ENCODE measurements around the gene GLT6D1.
"Not testable (repeated sequence)": the region's sequence is repeated elsewhere in the genome, so short reads cannot be mapped to it uniquely, and the experiment has no call there.

Gene GLT6D1, protein sequence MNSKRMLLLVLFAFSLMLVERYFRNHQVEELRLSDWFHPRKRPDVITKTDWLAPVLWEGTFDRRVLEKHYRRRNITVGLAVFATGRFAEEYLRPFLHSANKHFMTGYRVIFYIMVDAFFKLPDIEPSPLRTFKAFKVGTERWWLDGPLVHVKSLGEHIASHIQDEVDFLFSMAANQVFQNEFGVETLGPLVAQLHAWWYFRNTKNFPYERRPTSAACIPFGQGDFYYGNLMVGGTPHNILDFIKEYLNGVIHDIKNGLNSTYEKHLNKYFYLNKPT

DNA sequence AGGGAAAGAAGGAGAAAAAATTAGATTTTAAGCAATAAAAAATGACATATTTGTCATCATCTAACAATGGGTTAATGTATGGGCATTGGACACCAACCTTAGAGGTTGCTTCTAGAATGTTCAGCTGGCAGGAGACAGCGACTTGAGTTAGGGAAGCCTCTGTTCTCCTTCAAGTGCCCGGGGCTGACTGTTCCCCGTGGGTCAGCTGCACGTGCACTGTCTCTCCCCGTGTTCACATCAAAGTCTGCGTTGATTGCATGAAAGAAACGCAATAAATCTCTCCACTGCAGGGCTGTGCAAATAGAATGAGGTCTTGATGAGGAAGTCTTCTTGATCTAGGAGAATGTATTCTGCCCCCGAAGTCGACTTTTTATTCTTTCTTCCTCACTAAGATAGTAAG, at the start of gene GLT6D1:
GLT6D1 (minus strand) TSS at position 345 of the 400 bp plus-strand sequence. CDS start 353 bp downstream, outside the sequence.
- DNase-seq (ENCODE audit: low spot score in 2 of 2) (no peak), ATAC-seq (no peak)
- Mint-ChIP-seq H3K4me3 (no peak within 1 kb of the TSS), H3K36me3 (no peaks in the 10 kb centered on the region), H3K27ac (no peak within 1 kb of the TSS), H3K9me3 (peaks cover 6% of the 10 kb centered on the region), H3K4me1 (no peaks in the 10 kb centered on the region)

DNA sequence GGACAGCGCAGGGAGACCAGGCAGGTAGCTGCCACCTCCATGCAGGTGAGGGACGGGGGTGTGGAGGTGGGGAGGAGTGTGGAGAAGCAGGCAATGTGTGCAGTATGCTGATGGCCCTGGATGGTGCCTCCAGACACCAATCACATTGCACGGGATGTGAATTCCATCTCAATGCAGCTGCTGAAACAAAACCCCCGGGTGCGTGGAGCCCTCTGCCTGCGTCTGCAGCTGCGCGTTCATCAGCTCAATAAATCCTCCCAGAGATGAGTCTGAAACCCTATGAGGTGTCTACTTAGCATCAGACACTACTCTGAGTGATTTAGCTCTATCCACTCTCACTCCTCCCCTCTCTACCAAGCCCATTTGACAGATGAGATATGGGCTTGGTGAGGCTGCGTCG, 49.7 kb upstream of the GLT6D1 start:
- H3K27ac Mint-ChIP-seq = no peak overlapping the region
- no peaks in the 10 kb centered on the region for H3K9me3 Mint-ChIP-seq
- H3K4me3 Mint-ChIP-seq = no peak overlapping the region
- ATAC-seq = no peak
- H3K36me3 Mint-ChIP-seq = no peaks in the 10 kb centered on the region
- no peak for DNase-seq (ENCODE audit: low spot score in 2 of 2)
- no peaks in the 10 kb centered on the region for H3K4me1 Mint-ChIP-seq

DNA sequence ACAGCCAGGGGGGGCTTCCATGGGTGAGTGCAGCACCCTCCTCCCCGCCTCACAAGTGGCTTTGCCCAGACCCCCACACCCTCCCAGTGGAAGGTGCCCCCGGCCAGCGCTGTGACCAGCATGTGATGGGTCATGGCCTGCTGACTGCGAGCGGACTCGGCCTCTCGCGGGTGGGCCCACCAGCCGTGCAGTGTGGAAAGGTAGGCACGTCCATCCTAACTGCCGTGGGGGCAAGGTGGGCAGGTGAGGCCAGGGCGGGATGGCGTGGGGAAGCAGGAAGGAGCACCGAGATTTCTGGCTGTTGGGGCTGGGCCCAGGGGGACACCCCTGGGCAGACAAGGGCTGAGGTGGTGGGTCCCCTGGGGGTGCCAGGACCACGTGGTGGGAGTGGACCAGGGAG, 47.9 kb upstream of the GLT6D1 start:
- no peak for DNase-seq (ENCODE audit: low spot score in 2 of 2)
- Mint-ChIP-seq H3K9me3 (no peaks in the 10 kb centered on the region), H3K36me3 (no peaks in the 10 kb centered on the region), H3K4me1 (no peaks in the 10 kb centered on the region), H3K4me3 (no peak overlapping the region), H3K27ac (no peak overlapping the region)
- ATAC-seq = no peak

DNA sequence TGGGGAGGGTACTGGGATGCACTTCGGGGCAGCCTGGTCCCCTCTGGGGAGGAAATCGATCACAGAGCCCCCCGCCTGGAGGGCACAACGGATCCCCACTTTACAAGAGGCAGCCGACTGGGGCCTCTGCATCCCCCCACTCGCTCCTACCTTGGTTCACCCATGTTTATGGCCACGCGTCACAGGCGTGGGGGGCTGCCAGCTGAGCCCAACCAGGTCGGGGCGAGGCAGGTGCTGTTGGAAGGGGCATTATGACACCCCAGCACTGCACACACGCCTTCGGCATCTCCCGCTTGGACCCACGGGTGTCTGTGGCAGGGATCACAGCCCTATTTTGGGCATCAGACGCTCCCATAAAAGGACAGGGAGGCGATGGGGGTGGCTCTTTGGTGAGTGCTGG, 45.4 kb upstream of the GLT6D1 start:
- no peak for ATAC-seq
- Mint-ChIP-seq H3K4me3 (no peak overlapping the region), H3K27ac (no peak overlapping the region), H3K4me1 (peaks cover 5% of the 10 kb centered on the region), H3K36me3 (no peaks in the 10 kb centered on the region), H3K9me3 (no peaks in the 10 kb centered on the region)
- DNase-seq (ENCODE audit: low spot score in 2 of 2) = no peak

DNA sequence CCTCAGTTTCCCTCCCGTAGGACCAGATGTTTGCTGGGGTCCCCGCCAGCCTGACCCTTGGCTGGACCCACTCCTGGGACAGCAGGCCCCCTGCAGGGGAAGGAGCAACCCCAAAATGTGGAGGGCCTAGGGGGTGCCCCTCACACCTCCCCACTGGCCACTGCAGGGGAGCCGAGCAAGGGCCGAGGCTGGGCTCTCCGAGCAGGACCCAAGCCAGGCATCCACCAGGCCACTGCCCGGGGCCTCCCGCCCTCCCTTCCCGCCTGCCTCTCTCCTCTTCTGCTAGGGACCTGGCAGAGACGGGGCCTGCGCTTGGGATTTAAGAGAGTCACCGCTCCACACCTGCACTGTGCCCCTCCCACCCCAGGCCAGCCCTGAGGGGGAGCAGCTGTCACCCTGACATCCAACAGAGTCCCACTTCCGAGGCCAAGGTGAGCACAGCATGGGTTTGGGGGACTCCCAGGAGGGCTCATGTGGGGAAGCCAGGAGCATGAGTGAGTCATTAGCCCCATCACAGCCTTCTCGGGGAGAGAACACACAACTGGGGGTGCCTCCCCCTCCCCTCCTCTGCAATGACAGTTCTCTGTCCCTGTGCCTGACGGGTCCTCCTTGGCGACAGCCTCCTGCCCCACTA, 44.2 kb upstream of the GLT6D1 start:
- Mint-ChIP-seq H3K9me3 (no peaks in the 10 kb centered on the region), H3K4me3 (no peak overlapping the region), H3K36me3 (no peaks in the 10 kb centered on the region), H3K4me1 (peaks cover 5% of the 10 kb centered on the region), H3K27ac (no peak overlapping the region)
- no peak for DNase-seq (ENCODE audit: low spot score in 2 of 2)
- no peak for ATAC-seq

DNA sequence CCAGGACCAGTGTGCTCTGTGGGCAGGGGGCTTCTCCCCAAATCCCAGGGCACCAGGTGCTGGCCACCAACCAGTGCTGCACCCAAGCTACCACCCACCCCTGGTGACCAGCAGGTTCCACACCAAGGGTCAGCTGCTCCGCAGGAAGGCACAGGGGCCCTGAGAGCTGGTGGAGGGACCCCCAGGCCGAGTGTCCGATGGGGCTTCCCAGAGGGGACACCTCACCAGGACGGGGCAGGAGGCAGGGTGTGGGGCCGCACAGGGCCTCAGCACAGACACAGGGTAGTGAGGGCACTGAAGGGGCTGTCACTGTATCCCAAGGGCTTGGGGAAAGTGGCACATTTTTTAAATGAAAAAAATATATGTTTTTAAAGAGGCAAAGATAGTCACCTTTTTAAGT, 41.8 kb upstream of the GLT6D1 start:
- H3K4me1 Mint-ChIP-seq = peaks cover 5% of the 10 kb centered on the region
- DNase-seq (ENCODE audit: low spot score in 2 of 2) (no peak), ATAC-seq (no peak)
- no peak overlapping the region for H3K27ac Mint-ChIP-seq
- no peak overlapping the region for H3K4me3 Mint-ChIP-seq
- H3K9me3 Mint-ChIP-seq = no peaks in the 10 kb centered on the region
- no peaks in the 10 kb centered on the region for H3K36me3 Mint-ChIP-seq

DNA sequence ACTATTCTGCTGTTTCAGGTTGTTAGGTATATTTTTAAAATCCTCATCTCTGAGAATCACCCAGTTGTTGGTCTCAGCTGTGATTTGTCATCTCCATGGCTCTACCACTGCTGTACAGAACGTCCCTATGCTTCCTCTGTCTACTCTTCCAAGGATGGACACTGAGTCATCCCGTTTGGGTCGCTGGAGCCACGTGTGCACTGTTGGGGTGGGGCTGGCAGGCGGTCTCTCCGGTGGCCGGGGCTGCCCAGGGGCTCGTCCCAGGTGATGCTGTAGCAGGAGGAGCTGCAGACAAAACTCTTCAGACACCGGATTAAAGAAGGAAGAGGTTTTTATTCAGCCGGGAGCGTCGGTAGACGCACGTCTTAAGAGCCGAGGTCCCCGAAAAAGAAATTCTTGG, 40.7 kb upstream of the GLT6D1 start:
- Mint-ChIP-seq H3K9me3 (no peaks in the 10 kb centered on the region), H3K4me3 (no peak overlapping the region), H3K27ac (no peak overlapping the region), H3K4me1 (peaks cover 5% of the 10 kb centered on the region), H3K36me3 (no peaks in the 10 kb centered on the region)
- DNase-seq (ENCODE audit: low spot score in 2 of 2) (no peak), ATAC-seq (no peak)

DNA sequence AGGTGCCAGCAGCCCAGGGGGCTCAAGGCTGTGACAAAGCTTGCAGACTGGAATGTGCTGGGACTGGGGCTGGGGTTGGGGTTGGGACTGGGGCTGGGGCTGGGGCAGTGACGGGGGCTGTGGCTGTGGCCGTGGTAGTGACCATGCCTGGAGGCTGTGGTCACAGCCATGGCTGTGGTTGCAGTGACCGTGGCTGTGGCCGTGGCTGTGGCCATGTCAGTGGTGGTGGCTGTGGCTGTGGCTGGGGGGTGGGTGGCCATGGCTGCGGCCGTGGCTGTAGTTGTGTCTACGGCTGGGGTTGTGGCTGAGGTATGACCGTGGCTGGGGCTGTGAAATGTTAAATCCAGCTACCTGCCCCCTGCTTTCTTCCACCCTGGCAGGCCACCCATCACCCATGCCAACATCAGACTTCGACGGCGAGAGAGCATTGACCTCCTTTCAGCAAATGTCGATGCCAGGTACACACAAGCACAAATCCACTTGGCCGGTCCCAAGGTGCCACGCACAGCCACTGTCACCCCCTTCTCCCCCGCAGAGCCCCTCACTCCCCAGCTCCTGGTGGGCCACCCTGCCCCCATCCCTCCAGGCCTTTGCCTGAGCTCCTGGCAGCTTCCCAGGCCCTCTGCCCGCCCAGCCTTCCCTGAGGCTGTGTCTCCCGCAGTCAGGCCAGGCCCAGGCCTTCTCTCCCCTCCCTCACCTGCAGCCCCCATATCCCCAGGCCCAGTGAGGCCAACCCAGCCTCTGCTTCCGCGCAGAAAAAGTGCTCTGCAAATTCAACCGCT, 39.1 kb upstream of the GLT6D1 start:
- H3K4me1 Mint-ChIP-seq = peaks cover 5% of the 10 kb centered on the region
- no peak overlapping the region for H3K27ac Mint-ChIP-seq
- peak; percentile 19 for ATAC-seq
- H3K36me3 Mint-ChIP-seq = no peaks in the 10 kb centered on the region
- no peak for DNase-seq (ENCODE audit: low spot score in 2 of 2)
- no peaks in the 10 kb centered on the region for H3K9me3 Mint-ChIP-seq
- no peak overlapping the region for H3K4me3 Mint-ChIP-seq

DNA sequence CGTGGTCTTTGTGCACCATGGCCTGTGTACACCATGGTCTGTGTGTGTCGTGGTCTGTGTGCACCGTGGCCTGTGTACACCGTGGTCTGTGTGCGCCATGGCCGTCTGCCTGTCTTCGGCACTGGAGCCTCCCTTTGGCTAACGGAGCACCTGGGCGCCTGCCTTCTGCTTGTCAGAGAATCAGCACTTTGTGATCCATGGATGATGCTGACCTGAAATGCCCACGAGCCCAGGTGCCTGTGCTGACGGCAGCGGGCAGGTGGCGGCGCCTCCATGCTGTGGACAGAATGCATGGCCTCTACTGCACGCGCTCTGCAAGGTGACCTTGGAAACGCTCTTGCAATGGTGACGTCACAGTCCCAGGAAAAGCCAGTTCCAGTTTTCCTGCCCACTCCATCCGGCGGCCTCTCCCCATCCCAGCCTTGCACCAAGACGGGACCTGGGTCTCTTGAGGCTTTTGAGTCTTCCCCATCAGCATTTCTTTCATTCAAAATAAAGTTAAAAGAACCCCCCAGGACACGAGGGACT, 38.4 kb upstream of the GLT6D1 start:
- Mint-ChIP-seq H3K27ac (no peak overlapping the region), H3K4me1 (peaks cover 5% of the 10 kb centered on the region), H3K9me3 (no peaks in the 10 kb centered on the region), H3K36me3 (no peaks in the 10 kb centered on the region), H3K4me3 (no peak overlapping the region)
- no peak for ATAC-seq
- DNase-seq (ENCODE audit: low spot score in 2 of 2) = no peak

DNA sequence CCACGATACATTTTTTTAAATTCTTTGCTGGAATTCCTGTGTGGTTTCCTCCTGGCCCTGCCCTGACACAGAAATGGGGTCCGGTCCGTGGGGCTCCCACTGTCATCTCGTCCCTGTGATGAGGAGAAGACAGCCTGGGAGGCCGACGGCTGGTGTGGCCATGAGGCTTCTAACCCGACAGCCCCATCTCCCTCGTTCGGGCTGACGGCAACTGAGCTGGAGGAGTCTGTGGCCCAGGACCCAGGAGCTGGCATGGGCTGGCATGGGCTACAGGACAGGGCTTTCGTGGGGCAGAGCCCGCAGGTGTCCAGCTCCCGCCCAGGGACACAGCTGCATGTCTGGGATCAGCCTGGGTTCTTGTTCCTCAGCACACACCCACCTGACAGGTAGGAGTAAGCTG, 37.6 kb upstream of the GLT6D1 start:
- no peak overlapping the region for H3K4me3 Mint-ChIP-seq
- H3K36me3 Mint-ChIP-seq = no peaks in the 10 kb centered on the region
- DNase-seq (ENCODE audit: low spot score in 2 of 2) (no peak), ATAC-seq (no peak)
- no peaks in the 10 kb centered on the region for H3K9me3 Mint-ChIP-seq
- H3K4me1 Mint-ChIP-seq = peaks cover 5% of the 10 kb centered on the region
- no peak overlapping the region for H3K27ac Mint-ChIP-seq

DNA sequence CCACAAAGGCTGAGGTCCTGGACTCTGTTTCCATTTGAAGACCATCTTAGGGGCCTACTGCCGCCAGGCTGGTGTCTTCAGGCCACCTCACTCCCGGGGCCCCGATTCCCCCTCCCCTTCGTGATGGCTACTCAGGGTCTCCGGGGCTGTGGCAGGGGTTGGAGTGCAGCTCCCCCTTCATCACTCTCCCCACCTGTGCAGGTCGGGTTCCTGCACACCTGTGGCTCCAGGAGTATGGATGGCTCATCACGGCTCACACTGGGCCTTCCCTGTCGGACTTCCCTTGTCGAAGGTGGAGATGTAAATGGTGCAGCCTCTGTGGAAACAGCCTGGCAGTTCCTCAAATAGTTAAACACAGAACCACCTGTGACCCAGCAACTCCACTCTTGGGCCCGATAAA, 35.6 kb upstream of the GLT6D1 start:
- DNase-seq (ENCODE audit: low spot score in 2 of 2) (no peak), ATAC-seq (no peak)
- Mint-ChIP-seq H3K36me3 (no peaks in the 10 kb centered on the region), H3K4me1 (peaks cover 2% of the 10 kb centered on the region), H3K27ac (no peak overlapping the region), H3K4me3 (no peak overlapping the region), H3K9me3 (no peaks in the 10 kb centered on the region)

DNA sequence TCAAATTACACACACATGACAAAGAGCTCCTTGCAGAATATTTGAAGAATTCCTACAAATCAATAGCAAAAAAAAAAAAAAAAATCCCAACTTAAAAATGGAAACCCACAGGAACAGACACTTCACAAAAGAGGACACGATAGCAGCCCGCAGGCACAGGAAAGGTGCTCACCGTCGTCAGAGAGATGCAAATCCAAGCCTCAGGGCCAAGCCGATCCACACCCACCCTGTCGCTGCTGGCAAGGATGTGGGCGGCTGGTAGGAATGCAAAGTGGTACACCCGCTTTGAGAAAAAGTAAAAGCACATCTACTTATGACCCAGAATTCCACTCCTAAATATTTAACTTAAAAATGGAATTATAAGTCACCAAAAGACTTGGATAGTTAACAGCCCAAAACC, 34.6 kb upstream of the GLT6D1 start:
- no peak overlapping the region for H3K27ac Mint-ChIP-seq
- H3K9me3 Mint-ChIP-seq = no peaks in the 10 kb centered on the region
- DNase-seq (ENCODE audit: low spot score in 2 of 2) (no peak), ATAC-seq (no peak)
- H3K36me3 Mint-ChIP-seq = no peaks in the 10 kb centered on the region
- no peaks in the 10 kb centered on the region for H3K4me1 Mint-ChIP-seq
- no peak overlapping the region for H3K4me3 Mint-ChIP-seq

DNA sequence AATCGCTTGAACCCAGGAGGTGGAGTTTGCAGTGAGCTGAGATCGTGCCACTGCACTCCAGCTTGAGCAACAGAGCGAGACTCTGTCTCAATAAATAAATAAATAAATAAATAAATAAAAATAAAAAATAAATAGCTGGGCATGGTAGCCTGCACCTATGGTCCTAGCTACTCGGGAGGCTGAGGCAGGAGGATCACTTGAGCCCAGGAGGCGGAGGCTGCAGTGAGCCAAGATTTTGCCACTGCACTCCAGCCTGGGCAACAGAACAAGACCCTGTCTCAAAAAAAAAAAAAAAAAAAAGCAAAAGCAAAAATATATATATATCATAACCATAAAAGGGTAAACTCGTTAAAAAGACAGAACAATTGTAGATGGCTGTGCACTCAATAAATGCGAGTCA, 33.4 kb upstream of the GLT6D1 start:
- ATAC-seq; DNase-seq (ENCODE audit: low spot score in 2 of 2); H3K36me3 Mint-ChIP-seq; H3K9me3 Mint-ChIP-seq; H3K27ac Mint-ChIP-seq; H3K4me1 Mint-ChIP-seq; H3K4me3 Mint-ChIP-seq: not testable (repeated sequence)

DNA sequence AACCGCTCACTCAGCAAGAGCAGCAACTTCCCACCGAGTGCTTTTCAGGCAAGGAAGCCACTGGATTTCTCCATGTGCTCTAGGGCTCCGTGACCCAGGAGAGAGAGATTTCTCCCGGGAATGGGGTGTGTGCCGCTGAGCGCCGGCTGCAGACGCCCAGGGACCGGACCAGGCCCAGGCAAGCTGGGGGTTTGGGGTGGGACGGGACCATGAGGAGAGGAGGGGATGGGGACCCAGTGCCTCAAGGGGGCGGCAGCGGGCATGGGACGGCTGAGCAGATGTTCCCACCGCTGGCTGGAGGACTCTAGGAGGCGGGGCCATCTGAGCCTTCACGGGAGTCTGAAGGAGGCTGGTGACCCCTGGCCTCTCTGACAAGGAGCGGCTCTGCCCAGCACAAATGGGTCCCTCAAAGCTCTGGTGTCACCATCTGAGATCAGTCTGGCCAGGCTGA, 32.3 kb upstream of the GLT6D1 start:
- Mint-ChIP-seq H3K36me3 (no peaks in the 10 kb centered on the region), H3K4me3 (no peak overlapping the region), H3K9me3 (no peaks in the 10 kb centered on the region), H3K27ac (no peak overlapping the region), H3K4me1 (no peaks in the 10 kb centered on the region)
- ATAC-seq (no peak), DNase-seq (ENCODE audit: low spot score in 2 of 2) (no peak)

DNA sequence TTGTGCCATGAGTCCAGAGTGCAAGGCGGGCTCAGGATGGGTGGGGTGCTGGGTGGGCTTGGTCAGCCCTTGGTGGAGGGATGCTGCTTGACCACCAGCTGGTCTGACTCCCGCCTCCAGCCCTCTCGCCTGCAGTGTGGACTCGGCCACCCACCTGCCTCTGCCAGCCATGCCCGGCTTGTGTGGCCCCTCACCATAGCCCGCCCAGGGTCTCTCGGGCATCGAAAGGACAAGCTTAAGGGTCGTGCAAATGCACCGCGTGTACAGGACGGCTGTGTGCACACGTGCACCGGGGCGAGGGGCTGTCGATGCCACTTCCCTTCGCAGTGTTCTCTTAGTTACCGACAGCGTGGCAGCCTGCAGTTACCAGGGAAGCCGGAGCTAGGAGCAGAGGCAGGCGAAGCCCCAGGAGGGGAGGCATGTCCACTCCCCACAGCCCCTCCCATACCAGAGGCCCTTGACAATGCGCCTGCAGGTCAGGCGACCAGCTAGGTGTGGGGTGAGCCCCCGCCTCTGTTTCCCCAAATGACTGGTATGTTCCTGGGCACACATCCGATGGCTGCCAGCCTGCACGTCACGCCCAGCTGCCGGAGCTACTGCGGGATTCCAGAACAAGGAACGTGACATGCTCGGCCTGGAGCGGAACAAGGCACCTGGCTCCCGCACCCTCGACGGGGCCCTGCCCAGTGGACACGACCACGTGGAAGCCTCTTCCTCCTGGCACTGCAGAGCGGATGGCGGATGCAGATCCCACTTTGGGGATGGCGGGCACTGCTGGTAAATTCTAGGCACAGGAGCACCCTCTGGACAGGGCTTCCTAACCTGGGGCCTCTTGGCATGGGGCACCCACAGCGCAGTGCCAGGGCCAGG, 31.6 kb upstream of the GLT6D1 start:
- H3K9me3 Mint-ChIP-seq = no peaks in the 10 kb centered on the region
- no peaks in the 10 kb centered on the region for H3K36me3 Mint-ChIP-seq
- ATAC-seq = no peak
- no peaks in the 10 kb centered on the region for H3K4me1 Mint-ChIP-seq
- no peak overlapping the region for H3K4me3 Mint-ChIP-seq
- no peak for DNase-seq (ENCODE audit: low spot score in 2 of 2)
- no peak overlapping the region for H3K27ac Mint-ChIP-seq

All from stimulated activated effector memory CD8-positive, alpha-beta T cell treated with anti-CD3 and anti-CD28 coated beads, Interleukin-12 subunit alpha, Interleukin-12 subunit beta, amount 100 ng/mL, for 72 hours (primary cell).